Measurements from ENCODE around the gene GRAMD2B. TPM values are rescaled to one million over a fixed set of nuclear protein-coding genes. Genes with fewer than 3 reads are reported as not detected.
"Not testable (repeated sequence)": the region's sequence is repeated elsewhere in the genome, so short reads cannot be mapped to it uniquely, and the experiment has no call there.

Gene GRAMD2B
- total RNA-seq, result 10 to 100 TPM in 1 of 2 experiments, 1 to 10 TPM in 1; 9.7 to 13.9 TPM

- Mint-ChIP-seq H3K36me3 (ENCODE audit: low read depth) (peaks cover 8% of the 10 kb centered on the region), H3K4me3 (peak within 1 kb of the TSS; percentile 87), H3K27me3 (no peaks in the 10 kb centered on the region), H3K4me1 (peaks cover 40% of the 10 kb centered on the region), H3K27ac (peak within 1 kb of the TSS; percentile 90), H3K9me3 (ENCODE audit: low read depth) (no peaks in the 10 kb centered on the region)
- CTCF ChIA-PET, result interaction anchor here (0.6 to 2.1 kb wide), 9 partner anchors 10 to 108 kb away, joined by 3 to 15 read pairs (median 4); no protein-coding TSS in a partner anchor
- DNase-seq, result peak; percentile 82
- intact Hi-C loops (cut with DNase I, micrococcal nuclease), result loop anchor here (1.0 to 5.0 kb wide), 8 partner anchors 15 to 1094 kb away; partner anchors contain the start of genes LMNB1 (in 1 of the 2), PHAX (in 1 of the 2) and PRRC1 (in 1 of the 2)
- ATAC-seq, result peak; percentile 86
- POLR2A ChIA-PET, result interaction anchor here (1.2 to 2.8 kb wide), 4 partner anchors 15 to 85 kb away, joined by 3 to 24 read pairs (median 8); no protein-coding TSS in a partner anchor
Measured at GRCh38 chr5:126422994-126423788, at the start of gene GRAMD2B. Gene GRAMD2B (plus strand): TSS chr5:126423409. CDS start chr5:126423607, 198 bp downstream.

GRCh38 chr5:126374109-126374416 is 49.1 kb upstream of the GRAMD2B start:
- Mint-ChIP-seq H3K36me3 (ENCODE audit: low read depth) (no peaks in the 10 kb centered on the region), H3K27ac (peak overlapping the region; percentile 7), H3K4me3 (no peak overlapping the region), H3K27me3 (no peaks in the 10 kb centered on the region), H3K4me1 (peaks cover 15% of the 10 kb centered on the region), H3K9me3 (ENCODE audit: low read depth) (no peaks in the 10 kb centered on the region)
- ChIA-PET POLR2A (no interaction called here), CTCF (no interaction called here)
- ATAC-seq (no peak), DNase-seq (no peak)
- intact Hi-C loops (cut with DNase I, micrococcal nuclease), result loop anchor here in 1 of 2 experiments (5.0 kb wide), 1 partner anchor 78 kb away; no protein-coding TSS in a partner anchor

- CTCF ChIA-PET, result interaction anchor here (0.7 to 1.3 kb wide), 2 partner anchors 69 to 123 kb away, joined by 3 to 4 read pairs; no protein-coding TSS in a partner anchor
- no peak for ATAC-seq
- H3K36me3 Mint-ChIP-seq (ENCODE audit: low read depth), result no peaks in the 10 kb centered on the region
- H3K27ac Mint-ChIP-seq, result no peak overlapping the region
- no peak for DNase-seq
- intact Hi-C loops (cut with DNase I, micrococcal nuclease), result no loop called here
- POLR2A ChIA-PET, result no interaction called here
- no peaks in the 10 kb centered on the region for H3K27me3 Mint-ChIP-seq
- no peak overlapping the region for H3K4me3 Mint-ChIP-seq
- peaks cover 15% of the 10 kb centered on the region for H3K4me1 Mint-ChIP-seq
- peaks cover 3% of the 10 kb centered on the region for H3K9me3 Mint-ChIP-seq (ENCODE audit: low read depth)
Measured at GRCh38 chr5:126376443-126376842, 46.8 kb upstream of the GRAMD2B start.

- H3K27ac Mint-ChIP-seq, result no peak overlapping the region
- ATAC-seq, result no peak
- peaks cover 12% of the 10 kb centered on the region for H3K9me3 Mint-ChIP-seq (ENCODE audit: low read depth)
- DNase-seq, result no peak
- H3K4me1 Mint-ChIP-seq, result peaks cover 15% of the 10 kb centered on the region
- no peak overlapping the region for H3K4me3 Mint-ChIP-seq
- H3K36me3 Mint-ChIP-seq (ENCODE audit: low read depth), result no peaks in the 10 kb centered on the region
- intact Hi-C loops (cut with DNase I, micrococcal nuclease), result no loop called here
- POLR2A ChIA-PET, result no interaction called here
- no peaks in the 10 kb centered on the region for H3K27me3 Mint-ChIP-seq
- CTCF ChIA-PET, result interaction anchor here (0.5 to 1.3 kb wide), 3 partner anchors 68 to 801 kb away, joined by 3 to 4 read pairs (median 3); no protein-coding TSS in a partner anchor
Measured at GRCh38 chr5:126377424-126377823, 45.8 kb upstream of the GRAMD2B start.

- DNase-seq; H3K4me3 Mint-ChIP-seq; H3K27ac Mint-ChIP-seq; intact Hi-C loops (cut with DNase I, micrococcal nuclease); H3K4me1 Mint-ChIP-seq; H3K36me3 Mint-ChIP-seq (ENCODE audit: low read depth); ATAC-seq; H3K27me3 Mint-ChIP-seq; CTCF ChIA-PET: not testable (repeated sequence)
- POLR2A ChIA-PET, result interaction anchor here (0.6 kb wide), 1 partner anchor 394 kb away, joined by 4 read pairs; no protein-coding TSS in a partner anchor
- H3K9me3 Mint-ChIP-seq (ENCODE audit: low read depth), result peaks cover 15% of the 10 kb centered on the region
Measured at GRCh38 chr5:126380316-126380715, 42.9 kb upstream of the GRAMD2B start.

- intact Hi-C loops (cut with DNase I, micrococcal nuclease), result no loop called here
- ChIA-PET POLR2A (no interaction called here), CTCF (interaction anchor here (0.6 to 2.1 kb wide), 3 partner anchors 11 to 39 kb away, joined by 3 to 7 read pairs (median 3); no protein-coding TSS in a partner anchor)
- Mint-ChIP-seq H3K4me3 (no peak overlapping the region), H3K36me3 (ENCODE audit: low read depth) (no peaks in the 10 kb centered on the region), H3K4me1 (no peaks in the 10 kb centered on the region), H3K27ac (no peak overlapping the region), H3K9me3 (ENCODE audit: low read depth) (peaks cover 15% of the 10 kb centered on the region), H3K27me3 (no peaks in the 10 kb centered on the region)
- ATAC-seq (no peak), DNase-seq (no peak)
Measured at GRCh38 chr5:126383246-126383645, 40.0 kb upstream of the GRAMD2B start.

- POLR2A ChIA-PET, result no interaction called here
- intact Hi-C loops (cut with DNase I, micrococcal nuclease), result no loop called here
- H3K4me3 Mint-ChIP-seq, result no peak overlapping the region
- peaks cover 15% of the 10 kb centered on the region for H3K9me3 Mint-ChIP-seq (ENCODE audit: low read depth)
- no peaks in the 10 kb centered on the region for H3K36me3 Mint-ChIP-seq (ENCODE audit: low read depth)
- CTCF ChIA-PET, result interaction anchor here (0.6 kb wide), 1 partner anchor 40 kb away, joined by 3 read pairs; no protein-coding TSS in a partner anchor
- no peak for ATAC-seq
- H3K27ac Mint-ChIP-seq, result no peak overlapping the region
- no peak for DNase-seq
- no peaks in the 10 kb centered on the region for H3K27me3 Mint-ChIP-seq
- H3K4me1 Mint-ChIP-seq, result no peaks in the 10 kb centered on the region
Measured at GRCh38 chr5:126383776-126384175, 39.4 kb upstream of the GRAMD2B start.

- Mint-ChIP-seq H3K4me1 (no peaks in the 10 kb centered on the region), H3K27me3 (no peaks in the 10 kb centered on the region), H3K36me3 (ENCODE audit: low read depth) (no peaks in the 10 kb centered on the region), H3K9me3 (ENCODE audit: low read depth) (peaks cover 15% of the 10 kb centered on the region), H3K27ac (no peak overlapping the region), H3K4me3 (no peak overlapping the region)
- intact Hi-C loops (cut with DNase I, micrococcal nuclease), result no loop called here
- no peak for DNase-seq
- ChIA-PET POLR2A (no interaction called here), CTCF (interaction anchor here (2.4 kb wide), 1 partner anchor 116 kb away, joined by 8 read pairs; no protein-coding TSS in a partner anchor)
- no peak for ATAC-seq
Measured at GRCh38 chr5:126384985-126385384, 38.2 kb upstream of the GRAMD2B start.

- DNase-seq, result no peak
- peaks cover 15% of the 10 kb centered on the region for H3K9me3 Mint-ChIP-seq (ENCODE audit: low read depth)
- H3K4me3 Mint-ChIP-seq, result no peak overlapping the region
- H3K27me3 Mint-ChIP-seq, result no peaks in the 10 kb centered on the region
- no peak for ATAC-seq
- no peaks in the 10 kb centered on the region for H3K4me1 Mint-ChIP-seq
- H3K27ac Mint-ChIP-seq, result no peak overlapping the region
- POLR2A ChIA-PET, result no interaction called here
- CTCF ChIA-PET, result interaction anchor here (2.4 kb wide), 1 partner anchor 115 kb away, joined by 8 read pairs; no protein-coding TSS in a partner anchor
- intact Hi-C loops (cut with DNase I, micrococcal nuclease), result no loop called here
- H3K36me3 Mint-ChIP-seq (ENCODE audit: low read depth), result no peaks in the 10 kb centered on the region
Measured at GRCh38 chr5:126385524-126386502, 37.4 kb upstream of the GRAMD2B start.

GRCh38 chr5:126389179-126389578 is 34.0 kb upstream of the GRAMD2B start:
- Mint-ChIP-seq H3K27me3 (no peaks in the 10 kb centered on the region), H3K27ac (no peak overlapping the region), H3K9me3 (ENCODE audit: low read depth) (no peaks in the 10 kb centered on the region), H3K36me3 (ENCODE audit: low read depth) (no peaks in the 10 kb centered on the region), H3K4me1 (no peaks in the 10 kb centered on the region), H3K4me3 (no peak overlapping the region)
- DNase-seq, result no peak
- ChIA-PET CTCF (no interaction called here), POLR2A (no interaction called here)
- ATAC-seq, result no peak
- intact Hi-C loops (cut with DNase I, micrococcal nuclease), result no loop called here

- Mint-ChIP-seq H3K27me3 (no peaks in the 10 kb centered on the region), H3K36me3 (ENCODE audit: low read depth) (no peaks in the 10 kb centered on the region), H3K4me1 (no peaks in the 10 kb centered on the region), H3K4me3 (no peak overlapping the region), H3K27ac (no peak overlapping the region), H3K9me3 (ENCODE audit: low read depth) (no peaks in the 10 kb centered on the region)
- DNase-seq (no peak), ATAC-seq (no peak)
- ChIA-PET CTCF (no interaction called here), POLR2A (no interaction called here)
- intact Hi-C loops (cut with DNase I, micrococcal nuclease), result no loop called here
Measured at GRCh38 chr5:126390051-126390450, 33.2 kb upstream of the GRAMD2B start.

Data from activated CD4-positive, alpha-beta T cell treated with anti-CD3 and anti-CD28 coated beads for 36 hours (primary cell).